ENCODE measurements around the gene NLRP3.
"Not testable (repeated sequence)": the region's sequence is repeated elsewhere in the genome, so short reads cannot be mapped to it uniquely, and the experiment has no call there.

GRCh38 chr1:247377656-247378055, 38.3 kb upstream of the NLRP3 start:
- not testable (repeated sequence) for TF ChIP-seq EZH2 (IDR thresholded peaks at IDR 0.05; ENCODE audit: low read depth); CTCF (conservative IDR thresholded peaks at IDR 0.05)
